ENCODE measurements around the gene FCN1.
"Not testable (repeated sequence)": the region's sequence is repeated elsewhere in the genome, so short reads cannot be mapped to it uniquely, and the experiment has no call there.

The FCN1 gene

DNA sequence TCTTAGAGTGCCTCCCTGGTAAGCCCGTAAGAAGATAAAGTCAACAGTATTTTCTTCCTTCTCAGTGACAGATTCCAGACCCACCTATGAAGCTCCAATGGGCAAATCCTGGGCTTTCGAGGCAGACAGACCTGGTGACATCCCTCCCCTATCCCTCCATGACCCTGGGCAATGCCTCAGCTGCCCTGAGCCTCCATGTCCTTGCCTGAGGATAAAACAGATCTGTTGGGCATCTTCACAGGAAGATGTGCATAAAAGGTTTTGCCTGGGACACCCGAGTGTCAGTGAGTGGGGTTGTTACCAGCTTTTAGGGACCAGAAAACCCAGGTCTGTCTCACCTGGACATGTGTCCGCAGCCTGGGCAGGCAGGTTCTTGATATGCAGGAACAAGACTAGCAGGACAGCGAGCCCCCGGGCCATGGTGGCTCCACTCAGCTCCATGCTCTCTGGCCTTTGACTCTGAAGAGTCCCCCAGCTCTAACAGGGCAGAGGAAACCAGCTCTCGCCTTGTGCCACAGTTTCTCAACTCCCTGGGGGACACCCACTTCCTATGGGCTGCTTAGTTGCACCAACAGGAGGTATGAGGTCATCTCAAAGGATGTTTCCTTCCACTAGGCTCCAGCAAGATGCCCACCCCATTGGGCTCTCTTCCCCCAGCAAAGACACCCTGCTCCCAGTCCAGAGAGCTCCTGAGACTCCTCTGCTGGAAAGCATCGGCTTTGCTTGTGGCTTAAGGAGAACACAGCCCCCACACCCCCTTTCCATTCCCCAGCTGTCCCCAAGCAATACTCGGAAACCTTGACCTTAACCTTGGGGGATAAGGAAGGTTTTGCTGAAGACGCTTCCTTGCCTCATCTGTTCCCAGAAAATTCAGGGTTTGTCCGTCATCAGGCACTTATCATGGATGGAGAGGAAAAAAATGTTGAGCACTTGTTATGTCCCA, at the start of gene FCN1:
Gene FCN1 (minus strand): TSS at position 482 of the 943 bp plus-strand sequence. CDS start 41 bp downstream, at position 441.
- DNase-seq (ENCODE audit: low read depth), result no peak

DNA sequence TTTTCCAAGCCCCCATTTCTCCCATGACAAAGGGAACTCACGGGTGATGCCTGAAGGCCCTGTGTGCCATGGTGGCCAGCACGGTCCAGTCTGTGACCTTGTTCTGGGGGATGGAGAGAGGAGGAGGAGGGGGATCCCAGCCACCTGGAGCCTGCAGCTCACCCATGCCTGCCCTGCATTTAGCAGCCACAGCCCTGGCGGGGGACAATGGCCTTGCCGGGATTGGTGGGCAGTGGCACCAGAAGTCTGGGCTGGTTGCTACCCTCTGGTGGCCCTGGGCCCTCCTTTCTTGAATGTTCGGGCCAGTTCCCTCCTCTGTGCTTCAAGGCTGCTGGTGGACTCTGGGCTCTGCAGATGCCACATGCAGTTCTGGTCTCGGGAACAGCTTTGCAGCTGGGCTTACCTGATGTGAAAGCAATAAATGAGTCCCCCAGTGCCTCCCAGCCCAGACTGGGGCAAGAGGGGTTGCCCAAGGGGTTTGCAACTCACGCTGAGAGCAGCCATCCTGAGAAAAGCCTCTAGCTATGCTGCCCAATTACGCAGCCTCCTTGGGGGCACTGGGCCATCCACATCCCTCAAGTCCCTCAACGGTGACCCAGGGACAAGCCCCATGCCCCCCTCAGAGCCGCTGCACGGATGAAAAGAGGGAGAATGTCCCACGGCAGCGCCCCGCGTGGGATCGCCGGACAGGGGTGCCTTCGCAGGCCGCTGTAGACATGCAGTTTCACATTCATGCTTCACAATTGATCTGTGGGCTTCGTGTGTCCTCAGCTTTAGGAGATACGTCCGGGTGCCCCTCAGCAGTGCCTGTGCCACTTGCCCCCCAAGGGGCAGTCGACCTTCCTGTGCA, 49.2 kb upstream of the FCN1 start:
- DNase-seq (ENCODE audit: low read depth), result no peak

DNA sequence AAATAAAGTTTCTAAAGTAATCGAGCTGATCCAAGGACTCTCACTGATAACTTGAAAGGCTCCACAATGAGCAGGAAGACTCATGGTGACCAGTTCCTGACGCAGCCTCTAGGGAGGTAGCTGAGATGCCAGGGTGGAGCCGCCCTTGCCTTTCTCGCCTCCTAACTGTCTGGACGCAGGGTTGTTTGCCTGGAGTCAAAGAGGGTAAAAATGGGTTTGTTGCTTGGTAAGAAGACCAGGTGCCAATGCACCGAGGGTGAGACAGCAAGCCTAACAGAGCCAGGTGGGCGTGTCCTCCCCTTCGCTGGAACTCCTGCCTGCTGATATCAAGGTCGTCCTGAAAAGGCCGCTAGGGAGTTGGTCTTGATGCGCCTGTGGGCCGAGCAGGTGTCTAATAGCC, 48.6 kb upstream of the FCN1 start:
- DNase-seq (ENCODE audit: low read depth), result no peak

DNA sequence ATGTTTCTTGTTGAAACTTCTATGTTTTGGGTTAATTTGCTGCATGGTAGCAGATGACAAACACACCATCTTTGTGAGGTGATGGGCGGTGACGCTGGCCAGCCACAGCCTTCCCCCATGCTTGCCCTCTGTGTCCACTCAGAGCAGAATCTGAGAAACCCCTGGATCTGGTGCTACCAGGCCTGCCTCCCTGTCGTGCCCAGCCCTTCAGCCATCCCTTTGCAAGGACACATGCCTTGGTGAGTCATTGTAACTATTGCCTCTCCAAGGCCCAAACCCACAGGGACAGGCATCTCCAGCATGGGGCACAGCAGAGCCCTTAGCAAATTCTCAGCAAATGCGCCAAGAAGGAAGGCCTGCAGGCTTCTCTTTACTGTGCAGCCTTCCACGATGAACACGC, 48.1 kb upstream of the FCN1 start:
- DNase-seq (ENCODE audit: low read depth), result no peak

DNA sequence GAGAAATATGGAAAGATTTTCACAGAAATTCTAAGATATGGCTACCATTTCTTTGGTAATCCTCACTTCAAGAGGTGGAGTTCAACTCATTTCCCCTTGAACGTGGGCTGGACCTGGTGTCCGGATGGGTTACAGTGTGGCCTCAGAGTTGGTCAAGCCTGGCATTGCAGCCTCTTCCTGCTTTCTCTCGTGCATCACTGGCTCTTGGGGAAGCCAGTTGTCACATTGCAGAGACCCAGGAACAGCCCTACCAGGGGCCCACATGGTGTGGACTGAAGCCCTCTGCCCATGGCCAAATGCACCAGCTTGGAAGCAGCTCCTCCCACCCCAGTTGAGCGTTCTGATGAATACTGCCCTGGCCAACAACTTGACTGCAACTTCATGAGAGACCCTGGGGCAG, 47.7 kb upstream of the FCN1 start:
- no peak for DNase-seq (ENCODE audit: low read depth)

DNA sequence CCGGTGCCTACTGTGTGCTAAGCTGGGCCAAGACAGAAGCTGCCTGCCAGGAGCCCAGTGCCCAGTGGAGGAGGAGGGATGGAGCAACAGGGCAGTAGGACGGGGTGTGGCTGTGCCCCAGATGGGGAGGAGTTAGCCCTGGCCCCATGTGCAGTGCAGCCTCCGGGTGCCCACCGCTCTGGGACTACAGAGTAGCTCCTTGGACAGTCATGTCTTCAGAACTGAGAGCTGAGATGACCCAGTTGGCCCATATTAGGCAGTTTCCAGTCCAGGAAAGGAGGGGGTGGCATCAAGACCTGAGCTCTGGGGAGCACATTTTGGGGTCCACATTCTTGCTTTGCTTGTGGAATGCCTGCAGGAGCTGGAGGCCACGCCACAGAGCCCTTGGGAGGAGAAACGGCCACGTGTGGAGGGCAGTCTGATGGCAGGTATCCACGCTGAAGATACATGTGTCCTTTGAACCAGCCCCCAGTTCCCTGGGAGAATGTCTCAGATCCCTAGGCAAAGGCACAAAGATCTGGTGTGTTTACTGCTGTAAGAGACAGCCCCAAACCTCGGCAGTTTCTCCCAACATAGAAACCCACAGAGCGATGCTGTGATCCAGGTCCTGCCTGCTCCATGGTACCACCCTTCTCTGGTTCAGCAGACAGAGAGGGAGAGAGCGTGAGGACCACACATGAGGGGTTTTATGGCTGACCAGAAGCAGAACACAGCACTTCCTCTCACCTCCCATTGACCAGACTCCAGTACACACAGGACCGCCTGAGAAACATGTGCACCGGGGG, 46.8 kb upstream of the FCN1 start:
- no peak for DNase-seq (ENCODE audit: low read depth)

DNA sequence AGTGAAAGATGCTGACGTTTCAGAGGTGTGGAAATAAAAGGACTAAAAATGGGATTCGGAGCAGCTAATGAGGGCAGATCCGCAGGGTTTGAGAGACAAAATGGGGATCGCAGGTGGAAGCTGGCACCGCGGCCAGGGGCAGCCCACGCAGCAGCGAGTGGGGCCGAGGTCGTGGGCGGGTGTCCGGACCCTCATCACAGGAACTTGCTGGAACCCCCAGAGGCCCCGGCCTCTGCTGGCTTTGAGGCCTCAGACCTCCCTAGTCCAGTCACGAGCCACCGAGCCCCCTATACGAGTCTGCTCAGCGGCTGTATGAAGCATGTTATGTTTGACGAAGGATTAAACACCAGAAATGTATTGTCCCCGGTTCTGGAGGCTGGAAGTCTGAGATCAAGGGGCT, 45.8 kb upstream of the FCN1 start:
- DNase-seq (ENCODE audit: low read depth), result no peak

DNA sequence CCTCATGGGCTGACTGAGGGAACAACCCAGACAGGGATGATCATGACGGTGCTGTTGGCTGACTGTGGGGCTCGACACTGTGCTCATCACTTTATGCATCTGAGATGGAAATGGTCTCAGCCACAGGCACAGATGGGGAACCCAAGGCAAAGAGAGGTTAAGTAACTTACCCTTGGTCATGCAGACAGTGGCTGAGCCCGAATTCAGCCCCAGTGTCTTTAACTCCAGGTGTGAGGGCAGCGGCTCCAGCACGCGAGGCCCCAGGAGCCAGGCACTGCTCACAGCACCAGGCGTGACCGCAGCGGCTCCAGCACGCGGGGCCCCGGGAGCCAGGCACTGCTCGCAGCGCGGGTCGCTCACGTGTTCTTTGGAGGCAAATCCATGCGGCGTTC, 45.3 kb upstream of the FCN1 start:
- DNase-seq (ENCODE audit: low read depth), result no peak

DNA sequence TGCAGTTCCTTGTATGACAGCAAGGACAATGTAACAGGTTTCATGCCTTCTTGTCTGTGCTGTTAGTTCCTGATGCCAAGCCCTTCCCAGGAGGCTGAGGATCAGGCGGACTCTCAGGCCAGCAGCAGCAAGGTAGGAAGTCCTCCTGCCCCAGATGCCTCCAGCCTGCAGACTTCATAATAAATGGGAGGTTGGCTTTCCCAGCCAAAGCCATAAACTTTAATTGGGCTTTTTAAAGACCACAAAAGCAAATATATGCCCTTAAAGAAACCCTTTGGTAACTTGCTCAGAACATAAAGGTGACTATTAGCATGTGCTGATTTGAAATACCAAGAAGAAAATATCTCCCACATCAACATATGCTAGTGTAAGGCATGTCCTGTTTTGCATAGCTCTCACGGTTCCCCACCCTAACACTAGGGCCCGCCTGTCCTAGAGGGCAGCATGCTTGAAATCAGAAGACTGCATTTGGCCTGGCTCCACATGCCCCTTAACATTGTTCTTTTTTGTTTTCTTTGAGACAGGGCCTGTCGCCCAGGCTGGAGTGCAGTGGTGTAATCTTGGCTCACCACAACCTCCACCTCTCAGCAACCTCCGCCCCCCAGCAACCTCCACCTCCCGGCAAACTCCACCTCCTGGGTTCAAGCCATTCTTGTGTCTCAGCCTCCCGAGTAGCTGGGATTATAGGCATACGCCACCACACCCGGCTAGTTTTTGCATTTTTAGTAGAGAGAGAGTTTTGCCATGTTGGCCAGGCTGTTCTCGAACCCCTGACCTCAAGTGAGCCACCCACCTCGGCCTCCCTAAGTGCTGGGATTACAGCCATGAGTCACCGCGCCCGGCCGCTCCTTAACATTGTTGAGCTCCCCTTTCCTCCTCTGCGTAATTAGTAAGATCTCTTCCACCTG, 44.6 kb upstream of the FCN1 start:
- DNase-seq (ENCODE audit: low read depth), result no peak

DNA sequence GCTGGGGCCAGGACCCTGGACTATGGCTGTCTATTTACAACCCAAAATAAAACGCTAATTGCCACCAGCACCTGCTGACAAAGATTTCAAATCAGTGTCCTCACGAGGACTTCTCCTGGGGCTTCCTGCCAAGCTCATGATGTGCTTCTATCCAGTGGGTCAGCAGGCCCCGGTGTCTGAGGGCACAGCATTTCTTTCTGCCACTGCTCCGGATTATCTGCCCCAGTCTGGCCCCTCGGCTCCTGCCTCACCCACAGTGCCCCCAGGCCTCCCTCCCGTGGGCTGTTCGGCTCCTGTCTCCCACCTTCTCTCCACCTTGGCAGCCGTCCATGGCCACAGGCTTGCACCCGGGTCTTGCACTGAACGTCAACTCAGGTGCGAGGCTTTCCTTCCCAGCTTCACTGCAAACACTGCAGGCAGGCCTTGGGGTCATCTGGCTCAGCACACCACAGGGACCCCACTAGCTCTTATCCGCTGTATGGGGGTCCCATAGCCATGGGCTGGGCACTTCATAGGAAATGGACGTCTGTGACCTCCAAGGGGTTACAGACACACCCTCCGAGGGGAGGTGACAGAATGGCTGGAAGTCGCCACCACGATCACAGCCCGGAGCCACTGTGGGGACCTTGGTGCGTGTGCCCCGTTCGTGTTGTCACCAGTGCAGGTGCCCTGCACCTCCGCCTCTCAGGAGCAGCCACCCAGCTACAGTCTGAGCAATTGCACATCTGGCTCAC, 43.8 kb upstream of the FCN1 start:
- no peak for DNase-seq (ENCODE audit: low read depth)

DNA sequence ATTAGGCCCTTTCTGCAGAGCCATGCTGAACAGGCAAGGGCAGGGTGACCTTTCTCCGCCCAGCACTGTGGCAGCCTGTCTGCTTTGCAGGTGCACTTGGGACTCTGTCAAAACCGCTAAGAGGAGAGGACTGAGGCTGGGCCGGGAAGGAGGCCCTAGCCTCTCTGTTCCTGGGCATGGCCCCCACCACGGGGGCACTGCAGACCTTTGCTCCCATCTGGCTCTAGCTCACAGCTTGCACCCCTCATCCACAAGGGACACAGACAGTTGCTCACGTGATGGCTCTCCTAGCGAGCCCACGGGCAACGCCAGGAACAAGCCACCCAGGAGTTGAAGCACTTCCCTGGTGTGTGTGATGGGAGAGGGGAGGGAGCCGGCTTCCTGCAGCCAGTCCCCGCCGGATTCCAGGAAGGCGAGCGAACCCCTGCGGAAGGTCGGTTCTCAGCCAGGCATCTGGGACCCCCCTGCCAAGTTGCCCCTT, 43.0 kb upstream of the FCN1 start:
- no peak for DNase-seq (ENCODE audit: low read depth)

DNA sequence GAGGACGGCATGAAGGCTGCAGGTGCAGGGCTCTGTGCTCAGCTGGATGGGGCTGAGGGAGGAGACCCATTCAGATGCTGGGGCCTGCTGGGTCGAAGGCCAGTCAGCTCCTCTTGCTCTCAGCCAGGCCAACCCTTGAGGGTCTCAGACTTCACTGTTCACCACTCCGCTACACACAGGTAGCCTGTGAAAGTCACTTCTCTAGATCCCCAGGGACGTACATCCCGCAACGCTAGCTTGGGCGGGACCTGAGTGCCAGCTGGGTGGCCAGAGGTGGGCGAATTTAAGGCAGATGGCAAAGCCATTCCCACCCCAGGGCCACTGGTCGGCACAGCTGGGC, 42.2 kb upstream of the FCN1 start:
- DNase-seq (ENCODE audit: low read depth), result no peak

DNA sequence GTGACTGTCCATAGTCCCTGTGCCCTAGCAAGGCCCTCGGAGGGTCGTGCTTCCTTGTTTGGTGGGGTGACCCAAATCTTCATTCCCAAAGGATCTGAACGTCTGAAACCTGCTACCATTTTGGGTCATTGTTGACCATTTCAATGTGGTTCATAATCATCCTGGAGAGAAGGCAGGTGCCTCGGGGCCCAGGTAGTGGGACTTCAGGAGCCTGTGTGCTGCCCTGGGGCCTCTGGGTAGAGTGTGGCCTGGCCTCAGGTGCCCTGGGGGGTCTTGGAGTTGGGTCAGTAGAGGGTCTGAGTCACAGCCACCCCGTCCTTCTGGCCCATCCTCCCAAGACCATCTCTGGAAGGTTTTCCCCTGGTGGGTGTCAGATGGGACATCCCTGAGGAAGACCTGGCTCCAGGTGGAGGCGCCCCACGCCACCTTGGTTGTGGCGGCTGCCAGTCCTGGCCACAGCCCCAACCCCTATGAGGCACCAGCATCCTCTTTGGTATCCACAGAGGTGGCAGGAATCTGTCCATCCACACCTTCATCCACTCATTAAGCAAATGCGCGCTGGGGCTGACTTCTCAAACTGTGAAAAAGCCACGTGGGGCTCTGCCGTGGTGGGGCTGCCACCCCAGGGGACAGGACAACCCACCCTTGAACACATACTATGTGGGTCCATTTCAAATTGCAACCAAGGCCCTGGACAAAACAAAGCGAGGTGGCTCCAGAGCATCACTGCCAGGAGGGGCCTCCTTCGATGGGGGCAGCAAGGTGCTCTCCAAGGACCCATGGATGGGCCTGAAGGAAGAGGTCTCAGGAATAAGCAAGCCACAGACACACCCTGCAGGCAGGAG, 41.6 kb upstream of the FCN1 start:
- no peak for DNase-seq (ENCODE audit: low read depth)

DNA sequence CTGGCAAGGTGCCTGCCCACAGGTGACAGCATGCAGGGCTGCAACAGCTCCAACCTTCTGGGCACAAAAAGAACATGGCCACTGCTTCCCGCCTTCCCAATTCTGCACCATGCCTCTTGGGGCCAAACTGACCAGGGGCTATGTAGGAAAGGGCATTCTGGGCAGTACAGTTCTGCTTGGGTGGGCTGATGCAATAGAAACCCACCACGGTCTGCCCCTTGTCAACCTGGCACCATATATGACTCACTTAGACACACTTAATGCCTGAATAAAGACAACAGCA, 40.2 kb upstream of the FCN1 start:
- DNase-seq (ENCODE audit: low read depth), result no peak

DNA sequence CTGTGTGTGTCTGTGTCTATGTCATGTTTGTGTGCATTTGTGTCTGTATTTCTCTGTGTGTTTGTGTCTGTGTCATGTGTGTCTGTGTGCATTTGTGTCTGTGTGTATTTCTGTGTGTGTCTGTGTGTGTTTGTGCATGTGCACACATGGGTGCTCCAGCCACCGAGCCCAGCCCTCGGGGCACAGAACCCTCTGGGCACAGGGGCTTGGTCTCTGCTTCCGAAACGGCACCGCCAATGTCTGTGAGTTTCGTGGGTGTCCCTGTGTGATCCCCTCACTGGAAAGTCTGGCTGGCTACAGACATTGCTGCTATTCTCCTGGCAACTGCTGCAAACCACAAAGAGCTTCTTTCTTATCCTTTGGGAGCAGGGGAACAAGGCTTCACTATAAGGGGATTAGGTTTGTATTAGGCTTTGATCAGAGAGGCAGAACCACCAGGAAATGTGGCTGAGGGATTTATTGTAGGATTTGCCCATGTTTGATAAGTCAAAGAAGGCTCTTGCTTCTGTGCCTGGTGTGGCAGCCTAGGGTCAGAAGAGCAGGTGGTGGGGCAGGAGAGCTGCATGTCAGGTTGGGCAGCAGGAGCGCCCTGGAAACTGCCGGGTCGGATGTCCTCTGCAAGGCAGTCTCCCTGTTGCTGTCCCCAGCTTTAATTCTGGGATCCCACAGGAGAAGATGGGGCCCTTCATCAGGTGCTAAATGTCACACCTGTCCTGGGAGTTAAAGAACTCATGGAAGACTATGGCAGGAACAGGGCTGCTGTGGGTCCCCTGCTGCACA, 39.6 kb upstream of the FCN1 start:
- DNase-seq (ENCODE audit: low read depth), result no peak

DNA sequence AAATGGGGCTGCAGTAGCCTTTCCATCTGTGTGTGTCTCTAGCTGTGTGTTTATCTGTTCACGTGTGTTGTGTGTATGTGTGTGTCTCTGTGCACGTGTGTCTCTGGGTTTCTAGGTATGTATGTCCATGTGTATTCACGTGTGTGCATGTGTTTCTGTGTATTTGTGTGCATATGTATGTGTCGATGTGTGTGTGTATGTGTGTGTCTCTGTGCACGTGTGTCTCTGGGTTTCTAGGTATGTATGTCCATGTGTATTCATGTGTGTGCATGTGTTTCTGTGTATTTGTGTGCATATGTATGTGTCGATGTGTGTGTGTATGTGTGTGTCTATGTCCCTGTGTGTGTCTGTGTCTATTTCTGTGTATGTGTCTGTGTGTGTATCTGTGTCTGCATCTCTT, 38.7 kb upstream of the FCN1 start:
- DNase-seq (ENCODE audit: low read depth), result not testable (repeated sequence)

DNA sequence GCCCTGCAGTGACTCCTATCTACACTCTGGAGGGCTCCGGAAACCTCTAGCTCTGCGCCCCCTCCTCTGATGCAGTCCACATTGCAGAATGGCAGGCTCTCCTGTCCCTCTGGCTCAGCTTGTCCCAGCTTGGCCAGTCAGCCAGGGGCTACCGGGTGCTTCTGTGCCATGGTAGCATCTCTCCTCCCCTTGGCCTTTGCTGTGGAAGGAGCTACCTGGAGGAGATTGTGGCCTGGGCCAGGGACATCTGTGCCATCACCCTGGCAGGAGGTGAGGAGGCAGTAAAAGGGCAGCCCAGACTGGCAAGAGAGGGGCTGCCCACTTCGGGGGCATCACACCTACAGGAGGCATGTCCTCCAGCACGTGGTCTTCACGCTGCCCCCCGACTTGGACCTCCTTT, 38.1 kb upstream of the FCN1 start:
- no peak for DNase-seq (ENCODE audit: low read depth)

DNA sequence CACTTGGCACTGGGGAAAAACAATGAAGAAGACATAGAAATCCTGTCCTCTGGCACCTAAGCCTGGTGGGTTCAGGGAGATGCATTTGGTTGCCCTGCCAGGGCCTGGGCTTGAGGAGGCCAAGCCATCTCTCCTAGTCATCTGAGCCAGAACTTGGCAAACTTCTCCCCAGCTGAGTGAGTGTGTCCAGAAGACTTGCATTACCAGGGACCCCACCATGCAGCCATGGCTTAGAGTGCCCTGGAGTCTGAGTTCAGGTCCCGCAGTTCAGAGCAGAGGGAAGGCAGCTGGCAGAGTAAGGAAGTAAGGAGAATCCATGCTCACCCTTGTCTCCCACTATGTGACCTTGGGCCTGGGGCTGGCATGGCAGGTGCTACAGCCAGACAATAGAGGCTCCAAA, 37.4 kb upstream of the FCN1 start:
- DNase-seq (ENCODE audit: low read depth), result no peak

DNA sequence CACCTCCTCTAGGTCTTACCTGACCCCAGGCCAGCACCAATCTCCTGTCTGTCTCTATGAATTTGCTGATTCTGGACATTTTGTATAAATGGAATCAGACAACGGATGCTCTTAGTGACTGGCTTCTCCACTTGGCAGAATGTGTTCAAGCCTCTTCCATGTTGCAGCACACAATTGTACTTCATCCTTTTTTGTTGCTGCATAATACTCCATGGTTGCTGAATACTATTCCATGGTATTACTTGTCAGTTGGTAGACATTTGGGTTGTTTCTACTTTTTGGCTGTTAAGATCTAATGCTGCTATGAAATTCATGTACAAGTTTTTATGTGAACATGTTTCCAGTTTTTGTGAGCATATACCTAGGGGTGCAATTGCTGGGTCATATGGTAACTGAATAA, 34.3 kb upstream of the FCN1 start:
- DNase-seq (ENCODE audit: low read depth), result no peak
